HEK293 (cell line): ENCODE measurements around the gene PHKA2.

Experiments
- CTCF ChIA-PET: fragments of 350-600 bp; formaldehyde crosslinking; extraction: SDS; loops from one replicate; lab custom pipeline; 2021; ENCODE audit warnings: antibody characterized with exemption; lab: Yijun Ruan, JAX
- POLR2A ChIA-PET: fragments of 300-600 bp; formaldehyde crosslinking; extraction: SDS; loops from one replicate; lab custom pipeline; 2020; ENCODE audit warnings: antibody characterized with exemption, inconsistent platforms; lab: Yijun Ruan, JAX
- H3K27ac ChIP-seq: fragments of 200-500 bp; sonication (Bioruptor generic); 2 replicates; pipeline ENCODE4 v1.5.1; 2014; ENCODE audit warnings: low read depth, low read length, control low read depth, inconsistent platforms; ENCODE audit errors: extremely low read depth
- H3K36me3 ChIP-seq, 2 experiments: fragments of 200-500 bp in 1 of 2; sonication (Bioruptor generic) in 1 of 2; 1 replicate in 1 of 2; 2 replicates in 1 of 2; pipeline ENCODE4 v1.5.1; 2014 to 2017; ENCODE audit warnings: inconsistent platforms in 2 of 2, low read length in 2 of 2; ENCODE audit not compliant: control insufficient read depth in 2 of 2, insufficient read depth in 1 of 2
- H3K4me1 ChIP-seq: fragments of 200-500 bp; sonication (Bioruptor generic); 2 replicates; pipeline ENCODE4 v1.5.1; 2014; ENCODE audit warnings: mild to moderate bottlenecking, low read length, inconsistent platforms; ENCODE audit not compliant: control insufficient read depth, insufficient read depth
- H3K4me3 ChIP-seq: 2 replicates; pipeline ENCODE4 v1.5.1; 2011; ENCODE audit warnings: low read depth, mild to moderate bottlenecking, control low read depth, low read length, moderate library complexity
- H3K9me3 ChIP-seq: fragments of 200-500 bp; sonication (Bioruptor generic); 2 replicates; pipeline ENCODE4 v1.5.1; 2014; ENCODE audit warnings: low read depth, low read length, inconsistent platforms; ENCODE audit not compliant: control insufficient read depth, insufficient read depth
- GLI4 ChIP-seq: fragments of 450-650 bp; formaldehyde crosslinking; IDR thresholded peaks from 2 replicates; pipeline ENCODE4 v1.5.1; 2016; ENCODE audit warnings: missing biosample characterization, missing genetic modification characterization
- GLIS1 ChIP-seq: fragments of 450-650 bp; formaldehyde crosslinking; IDR thresholded peaks from 2 replicates; pipeline ENCODE4 v1.5.1; 2016; ENCODE audit warnings: missing biosample characterization, missing genetic modification characterization
- GLIS2 ChIP-seq: fragments of 450-650 bp; formaldehyde crosslinking; IDR thresholded peaks from 2 replicates; pipeline ENCODE4 v1.5.1; 2016; ENCODE audit warnings: missing biosample characterization, missing genetic modification characterization
- HOXC10 ChIP-seq: sonication (generic); formaldehyde crosslinking; IDR thresholded peaks from 2 replicates; pipeline ENCODE4 v1.8.1; 2023; ENCODE audit warnings: mild to moderate bottlenecking, missing genetic modification reagents
- KLF7 ChIP-seq: fragments of 450-650 bp; formaldehyde crosslinking; IDR thresholded peaks from 2 replicates; pipeline ENCODE4 v1.5.1; 2016; ENCODE audit warnings: missing biosample characterization, missing genetic modification characterization, borderline replicate concordance
- KLF8 ChIP-seq: fragments of 450-650 bp; formaldehyde crosslinking; IDR thresholded peaks from 2 replicates; pipeline ENCODE4 v1.5.1; 2016; ENCODE audit warnings: missing biosample characterization, missing genetic modification characterization
- REPIN1 ChIP-seq: fragments of 450-650 bp; formaldehyde crosslinking; IDR thresholded peaks from 2 replicates; pipeline ENCODE4 v1.5.1; 2017; ENCODE audit warnings: missing biosample characterization, missing genetic modification characterization, low read depth
- YY1 ChIP-seq: fragments of 450-650 bp; formaldehyde crosslinking; IDR thresholded peaks from 2 replicates; pipeline ENCODE4 v1.5.1; 2018; ENCODE audit warnings: missing biosample characterization, missing genetic modification characterization
- ZBTB20 ChIP-seq: fragments of 450-650 bp; formaldehyde crosslinking; IDR thresholded peaks from 2 replicates; pipeline ENCODE4 v1.5.1; 2016; ENCODE audit warnings: missing biosample characterization, missing genetic modification characterization
- ZBTB21 ChIP-seq: fragments of 450-650 bp; formaldehyde crosslinking; IDR thresholded peaks from 2 replicates; pipeline ENCODE4 v1.5.1; 2017; ENCODE audit warnings: missing biosample characterization, missing genetic modification characterization
- ZBTB7A ChIP-seq: fragments of 450-650 bp; formaldehyde crosslinking; IDR thresholded peaks from 2 replicates; pipeline ENCODE4 v1.5.1; 2016; ENCODE audit warnings: low read depth, missing biosample characterization, missing genetic modification characterization
- ZEB2 ChIP-seq: fragments of 450-650 bp; formaldehyde crosslinking; IDR thresholded peaks from 2 replicates; pipeline ENCODE4 v1.5.1; 2016; ENCODE audit warnings: missing biosample characterization, missing genetic modification characterization
- ZIC2 ChIP-seq: fragments of 450-650 bp; formaldehyde crosslinking; IDR thresholded peaks from 2 replicates; pipeline ENCODE4 v1.5.1; 2016; ENCODE audit warnings: missing biosample characterization, missing genetic modification characterization
- ZNF140 ChIP-seq: fragments of 450-650 bp; formaldehyde crosslinking; IDR thresholded peaks from 2 replicates; pipeline ENCODE4 v1.5.1; 2016; ENCODE audit warnings: missing biosample characterization, missing genetic modification characterization
- ZNF16 ChIP-seq: fragments of 450-650 bp; formaldehyde crosslinking; IDR thresholded peaks from 2 replicates; pipeline ENCODE4 v1.5.1; 2016; ENCODE audit warnings: low read depth, missing biosample characterization, missing genetic modification characterization
- ZNF169 ChIP-seq: fragments of 450-650 bp; formaldehyde crosslinking; IDR thresholded peaks from 2 replicates; pipeline ENCODE4 v1.5.1; 2016; ENCODE audit warnings: missing biosample characterization, missing genetic modification characterization
- ZNF19 ChIP-seq: fragments of 450-650 bp; formaldehyde crosslinking; IDR thresholded peaks from 2 replicates; pipeline ENCODE4; 2016; ENCODE audit warnings: missing biosample characterization, missing genetic modification characterization, low read depth
- ZNF214 ChIP-seq: fragments of 450-650 bp; formaldehyde crosslinking; IDR thresholded peaks from 2 replicates; pipeline ENCODE4 v1.5.1; 2017; ENCODE audit warnings: missing biosample characterization, mild to moderate bottlenecking, missing genetic modification characterization, borderline replicate concordance
- ZNF473 ChIP-seq: fragments of 450-650 bp; formaldehyde crosslinking; IDR thresholded peaks from 2 replicates; pipeline ENCODE4 v1.5.1; 2017; ENCODE audit warnings: missing biosample characterization, missing genetic modification characterization
- ZNF558 ChIP-seq: fragments of 450-650 bp; formaldehyde crosslinking; IDR thresholded peaks from 2 replicates; pipeline ENCODE4 v1.5.1; 2016; ENCODE audit warnings: missing biosample characterization, missing genetic modification characterization
- ZNF561 ChIP-seq: fragments of 450-650 bp; IDR thresholded peaks from 2 replicates; pipeline ENCODE4 v1.5.1; 2018; ENCODE audit warnings: missing biosample characterization, missing genetic modification characterization, borderline replicate concordance
- ZNF624 ChIP-seq: fragments of 450-650 bp; formaldehyde crosslinking; IDR thresholded peaks from 2 replicates; pipeline ENCODE4 v1.5.1; 2017; ENCODE audit warnings: missing biosample characterization, missing genetic modification characterization
- ZSCAN23 ChIP-seq: fragments of 450-650 bp; formaldehyde crosslinking; IDR thresholded peaks from 2 replicates; pipeline ENCODE4 v1.5.1; 2016; ENCODE audit warnings: missing biosample characterization, missing genetic modification characterization
- ZXDB ChIP-seq: fragments of 450-650 bp; formaldehyde crosslinking; IDR thresholded peaks from 2 replicates; pipeline ENCODE4 v1.5.1; 2016; ENCODE audit warnings: missing biosample characterization, missing genetic modification characterization
- TF ChIP-seq, protein P1 (sequence below): fragments of 450-650 bp; formaldehyde crosslinking; IDR thresholded peaks from 2 replicates; pipeline ENCODE4 v1.5.1; 2016; ENCODE audit warnings: missing biosample characterization, missing genetic modification characterization
- TF ChIP-seq, protein P2 (sequence below): fragments of 450-650 bp; formaldehyde crosslinking; IDR thresholded peaks from 2 replicates; pipeline ENCODE4 v1.5.1; 2016; ENCODE audit warnings: missing biosample characterization, missing genetic modification characterization
- TF ChIP-seq, protein P3 (sequence below): fragments of 450-650 bp; formaldehyde crosslinking; IDR thresholded peaks from 2 replicates; pipeline ENCODE4 v1.5.1; 2016; ENCODE audit warnings: missing biosample characterization, missing genetic modification characterization, borderline replicate concordance
- TF ChIP-seq, protein P4 (sequence below): fragments of 450-650 bp; formaldehyde crosslinking; IDR thresholded peaks from 2 replicates; pipeline ENCODE4 v1.5.1; 2016; ENCODE audit warnings: missing biosample characterization, missing genetic modification characterization
- TF ChIP-seq, protein P5 (sequence below): fragments of 450-650 bp; formaldehyde crosslinking; IDR thresholded peaks from 2 replicates; pipeline ENCODE4 v1.5.1; 2016; ENCODE audit warnings: missing biosample characterization, missing genetic modification characterization

PHKA2 gene

GRCh38 chrX:18871161-18871890 is 112.6 kb downstream of the PHKA2 start:
- H3K27ac ChIP-seq, result no peak overlapping the region
- no peak overlapping the region for H3K4me3 ChIP-seq
- H3K36me3 ChIP-seq, result no peaks in the 10 kb centered on the region
- ChIA-PET POLR2A (no interaction called here), CTCF (interaction anchor here (0.5 to 0.6 kb wide), 3 partner anchors 247 to 915 kb away, joined by 3 to 10 read pairs (median 4); no protein-coding TSS in a partner anchor)
- no peak for TF ChIP-seq ZXDB (tag by site-specific recombination)
- TF ChIP-seq ZEB2 (tag by site-specific recombination), result no peak
- no peak for TF ChIP-seq ZNF19
- no peak for TF ChIP-seq ZNF624
- no peak for TF ChIP-seq ZBTB21 (tag by site-specific recombination)
- no peak for TF ChIP-seq ZNF561 (tag by site-specific recombination)
- TF ChIP-seq, protein P1, sequence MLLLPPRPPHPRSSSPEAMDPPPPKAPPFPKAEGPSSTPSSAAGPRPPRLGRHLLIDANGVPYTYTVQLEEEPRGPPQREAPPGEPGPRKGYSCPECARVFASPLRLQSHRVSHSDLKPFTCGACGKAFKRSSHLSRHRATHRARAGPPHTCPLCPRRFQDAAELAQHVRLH, result no peak
- TF ChIP-seq, protein P2, sequence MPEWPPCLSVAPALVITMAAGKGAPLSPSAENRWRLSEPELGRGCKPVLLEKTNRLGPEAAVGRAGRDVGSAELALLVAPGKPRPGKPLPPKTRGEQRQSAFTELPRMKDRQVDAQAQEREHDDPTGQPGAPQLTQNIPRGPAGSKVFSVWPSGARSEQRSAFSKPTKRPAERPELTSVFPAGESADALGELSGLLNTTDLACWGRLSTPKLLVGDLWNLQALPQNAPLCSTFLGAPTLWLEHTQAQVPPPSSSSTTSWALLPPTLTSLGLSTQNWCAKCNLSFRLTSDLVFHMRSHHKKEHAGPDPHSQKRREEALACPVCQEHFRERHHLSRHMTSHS (tag by site-specific recombination), result no peak
- TF ChIP-seq ZSCAN23 (tag by site-specific recombination), result no peak
- no peak for TF ChIP-seq GLIS2
- no peak for TF ChIP-seq ZNF473 (tag by site-specific recombination)
- TF ChIP-seq ZNF558, result no peak
- TF ChIP-seq, protein P3, sequence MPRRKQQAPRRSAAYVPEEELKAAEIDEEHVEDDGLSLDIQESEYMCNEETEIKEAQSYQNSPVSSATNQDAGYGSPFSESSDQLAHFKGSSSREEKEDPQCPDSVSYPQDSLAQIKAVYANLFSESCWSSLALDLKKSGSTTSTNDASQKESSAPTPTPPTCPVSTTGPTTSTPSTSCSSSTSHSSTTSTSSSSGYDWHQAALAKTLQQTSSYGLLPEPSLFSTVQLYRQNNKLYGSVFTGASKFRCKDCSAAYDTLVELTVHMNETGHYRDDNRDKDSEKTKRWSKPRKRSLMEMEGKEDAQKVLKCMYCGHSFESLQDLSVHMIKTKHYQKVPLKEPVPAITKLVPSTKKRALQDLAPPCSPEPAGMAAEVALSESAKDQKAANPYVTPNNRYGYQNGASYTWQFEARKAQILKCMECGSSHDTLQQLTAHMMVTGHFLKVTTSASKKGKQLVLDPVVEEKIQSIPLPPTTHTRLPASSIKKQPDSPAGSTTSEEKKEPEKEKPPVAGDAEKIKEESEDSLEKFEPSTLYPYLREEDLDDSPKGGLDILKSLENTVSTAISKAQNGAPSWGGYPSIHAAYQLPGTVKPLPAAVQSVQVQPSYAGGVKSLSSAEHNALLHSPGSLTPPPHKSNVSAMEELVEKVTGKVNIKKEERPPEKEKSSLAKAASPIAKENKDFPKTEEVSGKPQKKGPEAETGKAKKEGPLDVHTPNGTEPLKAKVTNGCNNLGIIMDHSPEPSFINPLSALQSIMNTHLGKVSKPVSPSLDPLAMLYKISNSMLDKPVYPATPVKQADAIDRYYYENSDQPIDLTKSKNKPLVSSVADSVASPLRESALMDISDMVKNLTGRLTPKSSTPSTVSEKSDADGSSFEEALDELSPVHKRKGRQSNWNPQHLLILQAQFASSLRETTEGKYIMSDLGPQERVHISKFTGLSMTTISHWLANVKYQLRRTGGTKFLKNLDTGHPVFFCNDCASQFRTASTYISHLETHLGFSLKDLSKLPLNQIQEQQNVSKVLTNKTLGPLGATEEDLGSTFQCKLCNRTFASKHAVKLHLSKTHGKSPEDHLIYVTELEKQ (tag by site-specific recombination), result no peak
- TF ChIP-seq ZNF16 (tag by site-specific recombination), result no peak
- no peak for TF ChIP-seq GLIS1 (tag by site-specific recombination)
- TF ChIP-seq GLI4 (tag by site-specific recombination), result no peak
- no peak for TF ChIP-seq REPIN1 (tag by site-specific recombination)
- TF ChIP-seq, all 188 proteins: peak for 0
- no peaks in the 10 kb centered on the region; the same call in 1 of the 2 replicates for H3K4me1 ChIP-seq
- no peaks in the 10 kb centered on the region for H3K9me3 ChIP-seq

GRCh38 chrX:18864390-18864920 is 119.5 kb downstream of the PHKA2 start:
- Histone ChIP-seq H3K4me3 (no peak overlapping the region), H3K27ac (no peak overlapping the region), H3K4me1 (no peaks in the 10 kb centered on the region), H3K9me3 (no peaks in the 10 kb centered on the region), H3K36me3 (no peaks in the 10 kb centered on the region)
- ChIA-PET POLR2A (no interaction called here), CTCF (interaction anchor here (0.8 kb wide), 1 partner anchor 23 kb away, joined by 4 read pairs; no protein-coding TSS in a partner anchor)
- TF ChIP-seq, protein P4, sequence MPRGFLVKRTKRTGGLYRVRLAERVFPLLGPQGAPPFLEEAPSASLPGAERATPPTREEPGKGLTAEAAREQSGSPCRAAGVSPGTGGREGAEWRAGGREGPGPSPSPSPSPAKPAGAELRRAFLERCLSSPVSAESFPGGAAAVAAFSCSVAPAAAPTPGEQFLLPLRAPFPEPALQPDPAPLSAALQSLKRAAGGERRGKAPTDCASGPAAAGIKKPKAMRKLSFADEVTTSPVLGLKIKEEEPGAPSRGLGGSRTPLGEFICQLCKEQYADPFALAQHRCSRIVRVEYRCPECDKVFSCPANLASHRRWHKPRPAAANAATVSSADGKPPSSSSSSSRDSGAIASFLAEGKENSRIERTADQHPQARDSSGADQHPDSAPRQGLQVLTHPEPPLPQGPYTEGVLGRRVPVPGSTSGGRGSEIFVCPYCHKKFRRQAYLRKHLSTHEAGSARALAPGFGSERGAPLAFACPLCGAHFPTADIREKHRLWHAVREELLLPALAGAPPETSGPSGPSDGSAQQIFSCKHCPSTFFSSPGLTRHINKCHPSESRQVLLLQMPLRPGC (tag by site-specific recombination), result no peak
- TF ChIP-seq ZIC2 (tag by site-specific recombination), result no peak
- no peak for TF ChIP-seq ZNF169
- no peak for TF ChIP-seq ZNF214 (tag by site-specific recombination)
- no peak for TF ChIP-seq YY1 (tag by site-specific recombination)
- TF ChIP-seq HOXC10 (CRISPR knock-in tag), result no peak
- no peak for TF ChIP-seq ZBTB7A (tag by site-specific recombination)
- TF ChIP-seq ZNF140 (tag by site-specific recombination), result no peak
- TF ChIP-seq ZBTB20, result no peak
- TF ChIP-seq, protein P5, sequence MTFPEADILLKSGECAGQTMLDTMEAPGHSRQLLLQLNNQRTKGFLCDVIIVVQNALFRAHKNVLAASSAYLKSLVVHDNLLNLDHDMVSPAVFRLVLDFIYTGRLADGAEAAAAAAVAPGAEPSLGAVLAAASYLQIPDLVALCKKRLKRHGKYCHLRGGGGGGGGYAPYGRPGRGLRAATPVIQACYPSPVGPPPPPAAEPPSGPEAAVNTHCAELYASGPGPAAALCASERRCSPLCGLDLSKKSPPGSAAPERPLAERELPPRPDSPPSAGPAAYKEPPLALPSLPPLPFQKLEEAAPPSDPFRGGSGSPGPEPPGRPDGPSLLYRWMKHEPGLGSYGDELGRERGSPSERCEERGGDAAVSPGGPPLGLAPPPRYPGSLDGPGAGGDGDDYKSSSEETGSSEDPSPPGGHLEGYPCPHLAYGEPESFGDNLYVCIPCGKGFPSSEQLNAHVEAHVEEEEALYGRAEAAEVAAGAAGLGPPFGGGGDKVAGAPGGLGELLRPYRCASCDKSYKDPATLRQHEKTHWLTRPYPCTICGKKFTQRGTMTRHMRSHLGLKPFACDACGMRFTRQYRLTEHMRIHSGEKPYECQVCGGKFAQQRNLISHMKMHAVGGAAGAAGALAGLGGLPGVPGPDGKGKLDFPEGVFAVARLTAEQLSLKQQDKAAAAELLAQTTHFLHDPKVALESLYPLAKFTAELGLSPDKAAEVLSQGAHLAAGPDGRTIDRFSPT (tag by site-specific recombination), result no peak
- no peak for TF ChIP-seq KLF8 (tag by site-specific recombination)
- TF ChIP-seq KLF7 (tag by site-specific recombination), result no peak
